T-helper 2 cell treated with Interferon-gamma antibody and Interleukin-4, amounts not matched to agents 100 ng/mL and 5 ng/mL, for 36 hours (primary cell): ENCODE data around the gene TMPRSS13. TPM values are rescaled to one million over a fixed set of nuclear protein-coding genes. Genes with fewer than 3 reads are reported as not detected.

Experiments used
- intact Hi-C: fragments of 100-400 bp; cut with micrococcal nuclease; formaldehyde crosslinking; loops from one replicate; pipeline ENCODE4 v1.15.1; 2023
- total RNA-seq: library from RNA; stranded (reverse); gene quantifications from 2 replicates; pipeline ENCODE4 v1.2.3, GENCODE V29; 2022

Gene TMPRSS13
- total RNA-seq, 1 donor from 2014 or later, result 2.8 TPM

- intact Hi-C loops, result no loop called here
Observed at GRCh38 chr11:117857734-117858414, 71.3 kb downstream of the TMPRSS13 start.

GRCh38 chr11:117855912-117856651 lies 73.1 kb downstream of the TMPRSS13 start:
- intact Hi-C loops, result no loop called here

GRCh38 chr11:117855186-117855845 lies 73.9 kb downstream of the TMPRSS13 start:
- intact Hi-C loops, result no loop called here

GRCh38 chr11:117852309-117852708 lies 76.9 kb downstream of the TMPRSS13 start:
- intact Hi-C loops, result no loop called here

GRCh38 chr11:117851852-117852251 lies 77.3 kb downstream of the TMPRSS13 start:
- intact Hi-C loops, result no loop called here

GRCh38 chr11:117851106-117851505 lies 78.1 kb downstream of the TMPRSS13 start:
- intact Hi-C loops, result no loop called here

Other genes with a start within 250 kb of the TMPRSS13 start
- 0.05 TPM in 1 of 2 replicates, not detected in the other for gene DSCAML1, start 132.2 kb downstream of the TMPRSS13 start, total RNA-seq
- 0.84 and 1.3 TPM in 2 replicates for gene FXYD2, start 104.7 kb downstream of the TMPRSS13 start, total RNA-seq
- gene FXYD6, start 52.7 kb downstream of the TMPRSS13 start, total RNA-seq, result not detected in 2 replicates
- 348 and 364 TPM in 2 replicates for gene IL10RA, start 57.0 kb upstream of the TMPRSS13 start, total RNA-seq
- not detected in 2 replicates for gene TMPRSS4, start 147.7 kb upstream of the TMPRSS13 start, total RNA-seq
- 3.9 TPM in 2 replicates for gene SMIM35, start 157.6 kb upstream of the TMPRSS13 start, total RNA-seq
- gene SCN4B, start 223.4 kb upstream of the TMPRSS13 start, total RNA-seq, result 0.11 TPM in 1 of 2 replicates, not detected in the other
- not detected in 2 replicates for gene SCN2B, start 247.2 kb upstream of the TMPRSS13 start, total RNA-seq